Endothelial cell of umbilical vein (primary cell): Measurements from ENCODE around the gene ZNF618. TPM values are rescaled to one million over a fixed set of nuclear protein-coding genes. Genes with fewer than 3 reads are reported as not detected.

Experiments used
- BruUV-seq: library from RNA; stranded (reverse); fragments of 400-500 nt; replicated peaks from 2 replicates; lab custom pipeline; 2021; lab: Mats Ljungman, UMichigan
- CTCF ChIA-PET: fragments of 300-600, 350-600 bp; sonication (Branson Sonifier 250); formaldehyde crosslinking; loops from one replicate; lab custom pipeline; 2021; ENCODE audit warnings: antibody characterized with exemption, inconsistent platforms; lab: Charles Lee
- POLR2A ChIA-PET: fragments of 300-600, 350-600 bp; sonication (Branson Sonifier 250); formaldehyde crosslinking; loops from one replicate; lab custom pipeline; 2021; ENCODE audit warnings: antibody characterized with exemption, inconsistent platforms; lab: Charles Lee
- DNase-seq: peaks from one replicate; pipeline ENCODE4 v3.0.0-alpha.2; 2011; ENCODE audit warnings: low read depth, low spot score
- FAIRE-seq: peaks from 2 replicates; lab custom pipeline; 2011; peaks lifted over from hg19 to GRCh38; lab: Jason Lieb, UNC
- H2AFZ ChIP-seq: 2 replicates; pipeline ENCODE4 v1.6.0; 2012; ENCODE audit warnings: low read depth, low read length, control low read depth, inconsistent platforms
- H3K27ac ChIP-seq: 2 replicates; pipeline ENCODE4 v1.5.1; 2011; ENCODE audit warnings: low read depth, mild to moderate bottlenecking, control low read depth, low read length, moderate library complexity; ENCODE audit not compliant: insufficient read depth
- H3K27me3 ChIP-seq, 2 experiments: 2 replicates each; pipeline versions ENCODE4 v1.6.0 to v1.6.1; 2011; ENCODE audit warnings: low read length in 2 of 2, mixed read lengths in 1 of 2; ENCODE audit not compliant: control insufficient read depth in 2 of 2, insufficient read depth in 2 of 2
- H3K36me3 ChIP-seq, 2 experiments: 2 replicates in 1 of 2; 3 replicates in 1 of 2; pipeline ENCODE4 v1.5.1; 2011; ENCODE audit warnings: low read length in 2 of 2, mild to moderate bottlenecking in 1 of 2, moderate library complexity in 1 of 2; ENCODE audit not compliant: control insufficient read depth in 2 of 2, insufficient read depth in 2 of 2; ENCODE audit errors: extremely low read depth in 1 of 2
- H3K4me1 ChIP-seq: 3 replicates; pipeline ENCODE4 v1.5.1; 2011; ENCODE audit warnings: mild to moderate bottlenecking, low read length; ENCODE audit not compliant: control insufficient read depth, insufficient read depth; ENCODE audit errors: extremely low read depth
- H3K4me2 ChIP-seq: 2 replicates; pipeline ENCODE4 v1.6.1; 2011; ENCODE audit warnings: low read length, control low read depth, mixed read lengths; ENCODE audit not compliant: insufficient read depth
- H3K4me3 ChIP-seq, 3 experiments: fragments of 200-600 bp in 1 of 3; sonication (generic), shearing (Covaris generic) in 1 of 3; replicated peaks in 1 of 3; 2 replicates each; pipeline ENCODE4 v1.5.1; 2011 to 2016; ENCODE audit warnings: control low read depth in 3 of 3, low read length in 3 of 3, mild to moderate bottlenecking in 2 of 3, inconsistent platforms in 1 of 3, low read depth in 1 of 3, moderate library complexity in 1 of 3; ENCODE audit not compliant: insufficient read depth in 1 of 3
- H3K79me2 ChIP-seq: 2 replicates; pipeline ENCODE4 v1.6.0; 2012; ENCODE audit warnings: low read length, inconsistent platforms; ENCODE audit not compliant: control insufficient read depth, insufficient read depth
- H3K9ac ChIP-seq: replicated peaks from 2 replicates; pipeline ENCODE3; 2011; ENCODE audit warnings: low read length, control low read depth; ENCODE audit not compliant: insufficient read depth; ENCODE audit errors: extremely low read depth
- H3K9me1 ChIP-seq: replicated peaks from 3 replicates; pipeline ENCODE4 v1.6.0; 2011; ENCODE audit warnings: mild to moderate bottlenecking, low read length; ENCODE audit not compliant: control insufficient read depth, insufficient read depth; ENCODE audit errors: extremely low read depth
- H3K9me3 ChIP-seq: replicated peaks from 2 replicates; pipeline ENCODE4 v1.5.1; 2012; ENCODE audit warnings: low read length, inconsistent platforms; ENCODE audit not compliant: control insufficient read depth, insufficient read depth
- H4K20me1 ChIP-seq: replicated peaks from 2 replicates; pipeline ENCODE3; 2011; ENCODE audit warnings: mild to moderate bottlenecking, low read length; ENCODE audit not compliant: control insufficient read depth, insufficient read depth; ENCODE audit errors: extremely low read depth
- EZH2 ChIP-seq: IDR thresholded peaks from 2 replicates; pipeline ENCODE4 v1.6.1; 2012; ENCODE audit warnings: borderline replicate concordance, low read depth, mild to moderate bottlenecking, moderate library complexity, low read length, inconsistent platforms; ENCODE audit not compliant: severe bottlenecking
- FOS ChIP-seq: IDR thresholded peaks from 2 replicates; pipeline ENCODE4 v1.6.1; 2011; ENCODE audit warnings: mild to moderate bottlenecking, low read length, moderate library complexity, borderline replicate concordance; ENCODE audit not compliant: insufficient read depth
- GATA2 ChIP-seq: IDR thresholded peaks from 2 replicates; pipeline ENCODE4 v1.7.0; 2011; ENCODE audit warnings: low read depth, mild to moderate bottlenecking, moderate library complexity, mixed read lengths, low read length; ENCODE audit not compliant: insufficient read length, insufficient read depth
- JUN ChIP-seq: IDR thresholded peaks from 2 replicates; pipeline ENCODE4 v1.6.1; 2011; ENCODE audit warnings: borderline replicate concordance, low read depth; ENCODE audit not compliant: insufficient read length, insufficient read depth
- MYC ChIP-seq: IDR thresholded peaks from one replicate; pipeline ENCODE4 v1.6.1; 2011; ENCODE audit warnings: mild to moderate bottlenecking, low read depth, low read length
- POLR2A ChIP-seq: IDR thresholded peaks from 2 replicates; pipeline ENCODE4 v1.6.1; 2012; ENCODE audit warnings: low read depth, mild to moderate bottlenecking, control low read depth, low read length
- POLR2AphosphoS5 ChIP-seq: IDR thresholded peaks from 2 replicates; pipeline ENCODE4 v1.6.1; 2012; ENCODE audit warnings: low read depth, mild to moderate bottlenecking, control low read depth, low read length, moderate library complexity; ENCODE audit not compliant: insufficient read depth
- dilution Hi-C: fragments of 300-500 bp; cut with MboI; formaldehyde crosslinking; loops from one replicate; pipeline ENCODE4 v1.15.0; 2019; ENCODE audit warnings: low sequenced_read_pairs; ENCODE audit not compliant: extremely low pct_ligation_motif_present
- intact Hi-C: fragments of 100-400 bp; cut with micrococcal nuclease; formaldehyde crosslinking; loops from one replicate; pipeline ENCODE4 v1.10.0; 2022
- polyA plus RNA-seq, 4 experiments: library from polyadenylated mRNA; depleted of rRNA in 3 of 4; stranded (reverse) in 3 of 4; unstranded in 1 of 4; fragments of >200 nt; gene quantifications; 2 replicates each; pipeline versions ENCODE4 v1.2.1 to v1.2.3, GENCODE V29; 2011 to 2012; ENCODE audit warnings: missing spikeins in 1 of 4
- total RNA-seq: library from RNA; stranded (reverse); gene quantifications from 2 replicates; pipeline ENCODE4 v1.2.3, GENCODE V29; 2021
- TF ChIP-seq, protein P1 (sequence below), 2 donors: IDR thresholded peaks; 1 replicate in 1 of 2; 2 replicates in 1 of 2; pipeline ENCODE4 v1.5.1; 2011; ENCODE audit warnings: low read length in 2 of 2, mild to moderate bottlenecking in 2 of 2, moderate library complexity in 2 of 2, control low read depth in 1 of 2, inconsistent platforms in 1 of 2, low read depth in 1 of 2; ENCODE audit not compliant: insufficient read depth in 1 of 2; ENCODE audit errors: extremely low read depth in 1 of 2
- TF ChIP-seq, protein P2 (sequence below): IDR thresholded peaks from 2 replicates; pipeline ENCODE4 v1.6.1; 2011; ENCODE audit not compliant: insufficient read depth, insufficient read length

Gene ZNF618
- total and polyA plus RNA-seq, 2 donors (not counting 3 experiments of a cell fraction or from before 2014, with no cell fraction given): 22.6 to 80.3 TPM

DNA sequence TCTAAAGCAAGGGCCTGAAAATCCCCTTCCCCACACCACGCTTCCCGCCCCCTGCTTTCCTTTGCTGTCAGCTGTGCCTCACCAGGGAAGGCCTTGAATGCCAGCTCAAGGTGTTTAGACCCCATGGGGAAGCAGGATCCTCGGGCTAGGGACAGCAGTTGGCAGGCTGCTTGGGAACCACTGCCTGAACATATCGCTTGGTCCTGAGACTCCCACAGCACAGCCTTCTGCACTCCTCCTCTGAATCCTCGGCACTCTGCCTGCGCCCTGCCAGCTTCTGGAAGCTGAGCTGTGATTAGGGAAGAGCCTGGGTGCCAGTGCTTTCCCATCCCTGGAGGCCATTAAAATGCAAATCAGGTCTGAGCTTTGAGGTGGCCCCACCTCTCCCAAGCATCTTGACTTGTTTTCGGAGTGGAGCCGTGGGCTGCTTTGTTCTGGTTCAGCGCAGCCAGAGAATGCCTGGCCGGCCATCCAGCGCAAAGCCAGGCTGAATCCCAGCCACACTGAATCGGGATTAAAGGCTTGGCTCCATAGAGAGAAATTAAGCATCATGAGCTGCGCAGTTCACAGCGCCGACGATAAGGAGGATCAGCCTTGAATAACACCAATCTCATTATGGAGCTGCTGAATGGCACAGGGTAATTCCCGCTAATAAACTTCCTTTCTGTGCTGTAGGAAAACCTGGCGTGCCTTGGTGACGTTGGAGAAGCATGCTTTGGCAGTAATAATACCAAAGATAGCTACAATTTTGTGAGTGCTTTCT lies 162.0 kb downstream of the ZNF618 start:
- no peaks in the 10 kb centered on the region for H3K4me1 ChIP-seq
- no peak overlapping the region for H3K27ac ChIP-seq
- intact Hi-C loops: no loop called here
- H3K9me1 ChIP-seq: no peaks in the 10 kb centered on the region
- ChIA-PET POLR2A (no interaction called here), CTCF (interaction anchor here (1.2 to 2.5 kb wide), 4 partner anchors 9 to 301 kb away, joined by 3 to 8 read pairs (median 4); no protein-coding TSS in a partner anchor)
- no peaks in the 10 kb centered on the region for H3K9me3 ChIP-seq
- no peak overlapping the region for H2AFZ ChIP-seq
- TF ChIP-seq, protein P1, sequence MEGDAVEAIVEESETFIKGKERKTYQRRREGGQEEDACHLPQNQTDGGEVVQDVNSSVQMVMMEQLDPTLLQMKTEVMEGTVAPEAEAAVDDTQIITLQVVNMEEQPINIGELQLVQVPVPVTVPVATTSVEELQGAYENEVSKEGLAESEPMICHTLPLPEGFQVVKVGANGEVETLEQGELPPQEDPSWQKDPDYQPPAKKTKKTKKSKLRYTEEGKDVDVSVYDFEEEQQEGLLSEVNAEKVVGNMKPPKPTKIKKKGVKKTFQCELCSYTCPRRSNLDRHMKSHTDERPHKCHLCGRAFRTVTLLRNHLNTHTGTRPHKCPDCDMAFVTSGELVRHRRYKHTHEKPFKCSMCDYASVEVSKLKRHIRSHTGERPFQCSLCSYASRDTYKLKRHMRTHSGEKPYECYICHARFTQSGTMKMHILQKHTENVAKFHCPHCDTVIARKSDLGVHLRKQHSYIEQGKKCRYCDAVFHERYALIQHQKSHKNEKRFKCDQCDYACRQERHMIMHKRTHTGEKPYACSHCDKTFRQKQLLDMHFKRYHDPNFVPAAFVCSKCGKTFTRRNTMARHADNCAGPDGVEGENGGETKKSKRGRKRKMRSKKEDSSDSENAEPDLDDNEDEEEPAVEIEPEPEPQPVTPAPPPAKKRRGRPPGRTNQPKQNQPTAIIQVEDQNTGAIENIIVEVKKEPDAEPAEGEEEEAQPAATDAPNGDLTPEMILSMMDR (IDR thresholded peaks at IDR 0.05; ENCODE audit: extremely low read depth in 1 of 2, insufficient read depth in 1 of 2, low read depth in 1 of 2, low read length in 2 of 2): no peak
- TF ChIP-seq POLR2AphosphoS5 (no peak), JUN (no peak), FOS (no peak), GATA2 (no peak), EZH2 (no peak), POLR2A (no peak), MYC (no peak)
- TF ChIP-seq, protein P2, sequence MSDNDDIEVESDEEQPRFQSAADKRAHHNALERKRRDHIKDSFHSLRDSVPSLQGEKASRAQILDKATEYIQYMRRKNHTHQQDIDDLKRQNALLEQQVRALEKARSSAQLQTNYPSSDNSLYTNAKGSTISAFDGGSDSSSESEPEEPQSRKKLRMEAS: no peak
- H3K27me3 ChIP-seq: no peaks in the 10 kb centered on the region
- dilution Hi-C loops: no loop called here
- H4K20me1 ChIP-seq: no peaks in the 10 kb centered on the region
- H3K4me3 ChIP-seq: no peak overlapping the region
- DNase-seq (no peak), FAIRE-seq (no peak)
- no TSS peak for BruUV-seq
- no peak overlapping the region for H3K4me2 ChIP-seq
- H3K36me3 ChIP-seq: peaks cover 29 to 48% of the 10 kb centered on the region in 2 experiments
- H3K79me2 ChIP-seq: no peaks in the 10 kb centered on the region
- no peak overlapping the region for H3K9ac ChIP-seq
